CD14-positive monocyte (primary cell): ENCODE measurements around the gene ABCG1. TPM values are rescaled to one million over a fixed set of nuclear protein-coding genes. Genes with fewer than 3 reads are reported as not detected.

Experiments used
- DNase-seq, 3 donors: peaks; one replicate each; pipeline ENCODE4 v3.0.0-alpha.2; 2011 to 2022
- H2AFZ ChIP-seq: 2 replicates; pipeline ENCODE4 v1.6.0; 2012; ENCODE audit warnings: mild to moderate bottlenecking, low read depth, low read length, inconsistent platforms; ENCODE audit not compliant: insufficient read depth, poor library complexity, severe bottlenecking
- H3K27ac ChIP-seq, 2 donors: 1 replicate in 1 of 2; 2 replicates in 1 of 2; pipeline ENCODE4 v1.5.1; 2012 to 2013; ENCODE audit warnings: low read length in 2 of 2, control low read depth in 1 of 2, inconsistent platforms in 1 of 2, low read depth in 1 of 2, mild to moderate bottlenecking in 1 of 2
- H3K27me3 ChIP-seq, 2 donors: one replicate each; pipeline versions ENCODE4 v1.6.0 to v1.6.1; 2011 to 2013; ENCODE audit warnings: low read length in 2 of 2; ENCODE audit not compliant: control insufficient read depth in 2 of 2, insufficient read depth in 2 of 2
- H3K36me3 ChIP-seq, 2 donors: replicated peaks in 1 of 2; 1 replicate in 1 of 2; 2 replicates in 1 of 2; pipeline versions ENCODE4 v1.5.1 to v1.6.1; 2012 to 2013; ENCODE audit warnings: low read length in 2 of 2, control low read depth in 1 of 2, inconsistent platforms in 1 of 2, mild to moderate bottlenecking in 1 of 2; ENCODE audit not compliant: insufficient read depth in 2 of 2, control insufficient read depth in 1 of 2
- H3K4me1 ChIP-seq, 2 donors: 1 replicate in 1 of 2; 2 replicates in 1 of 2; pipeline versions ENCODE4 v1.5.1 to v1.6.1; 2012 to 2013; ENCODE audit warnings: low read length in 2 of 2, control low read depth in 1 of 2, inconsistent platforms in 1 of 2, mild to moderate bottlenecking in 1 of 2, moderate library complexity in 1 of 2; ENCODE audit not compliant: insufficient read depth in 2 of 2, control insufficient read depth in 1 of 2
- H3K4me2 ChIP-seq: replicated peaks from 2 replicates; pipeline ENCODE3; 2012; ENCODE audit warnings: low read length, moderate library complexity, mild to moderate bottlenecking; ENCODE audit not compliant: poor library complexity, severe bottlenecking; ENCODE audit errors: extremely low read depth
- H3K4me3 ChIP-seq, 3 experiments: fragments of 200-600 bp in 1 of 3; sonication (generic) in 1 of 3; replicated peaks in 1 of 3; 1 replicate in 2 of 3; 2 replicates in 1 of 3; pipeline ENCODE4 v1.5.1; 2011 to 2013; ENCODE audit warnings: low read length in 3 of 3, mild to moderate bottlenecking in 3 of 3, control low read depth in 2 of 3, low read depth in 2 of 3, inconsistent platforms in 1 of 3, moderate library complexity in 1 of 3
- H3K79me2 ChIP-seq: 2 replicates; pipeline ENCODE4 v1.6.0; 2012; ENCODE audit warnings: mild to moderate bottlenecking, control low read depth, inconsistent platforms, low read length, moderate library complexity; ENCODE audit not compliant: insufficient read depth
- H3K9ac ChIP-seq: 2 replicates; pipeline ENCODE4 v1.6.0; 2017; ENCODE audit warnings: low read length, mild to moderate bottlenecking; ENCODE audit not compliant: insufficient read depth, poor library complexity, severe bottlenecking
- H3K9me3 ChIP-seq, 2 donors: replicated peaks in 1 of 2; 1 replicate in 1 of 2; 2 replicates in 1 of 2; pipeline versions ENCODE4 v1.5.1 to v1.6.1; 2012 to 2013; ENCODE audit warnings: low read length in 2 of 2, control low read depth in 1 of 2; ENCODE audit not compliant: control insufficient read depth in 1 of 2, insufficient read depth in 1 of 2
- H4K20me1 ChIP-seq: 2 replicates; pipeline ENCODE4 v1.6.0; 2012; ENCODE audit warnings: mild to moderate bottlenecking, low read length, control low read depth, moderate library complexity; ENCODE audit not compliant: insufficient read depth
- H3K27ac Mint-ChIP-seq, 7 donors: one replicate each; pipeline ENCODE4 v1.8.0; 2020; ENCODE audit warnings: mild to moderate bottlenecking in 7 of 7, mixed read lengths in 7 of 7, moderate library complexity in 6 of 7, inconsistent platforms in 2 of 7
- H3K27me3 Mint-ChIP-seq, 3 donors: one replicate each; pipeline ENCODE4 v1.8.0; 2021 to 2022; ENCODE audit warnings: low read depth in 3 of 3, mild to moderate bottlenecking in 3 of 3, mixed read lengths in 3 of 3, moderate library complexity in 3 of 3, inconsistent platforms in 1 of 3
- H3K36me3 Mint-ChIP-seq, 2 donors: one replicate each; pipeline ENCODE4 v1.8.0; 2020; ENCODE audit warnings: mixed read lengths in 2 of 2, inconsistent platforms in 1 of 2, mild to moderate bottlenecking in 1 of 2
- H3K4me1 Mint-ChIP-seq: one replicate; pipeline ENCODE4 v1.8.0; 2020; ENCODE audit warnings: mild to moderate bottlenecking, mixed read lengths
- H3K4me3 Mint-ChIP-seq, 2 donors: one replicate each; pipeline ENCODE4 v1.8.0; 2020; ENCODE audit warnings: mild to moderate bottlenecking in 2 of 2, mixed read lengths in 2 of 2, moderate library complexity in 1 of 2
- H3K9me3 Mint-ChIP-seq, 7 donors: one replicate each; pipeline ENCODE4 v1.8.0; 2020 to 2022; ENCODE audit warnings: mixed read lengths in 7 of 7, mild to moderate bottlenecking in 6 of 7, moderate library complexity in 6 of 7, inconsistent platforms in 2 of 7
- CTCF ChIP-seq: fragments of 200-600 bp; IDR thresholded peaks from one replicate; pipeline ENCODE4 v1.8.0; 2022; ENCODE audit warnings: antibody characterized with exemption, mild to moderate bottlenecking
- WGBS: methylation state at CpG from one replicate; pipeline ENCODE4 v1.1.5; 2013; ENCODE audit warnings: missing lambda C conversion rate; ENCODE audit not compliant: insufficient coverage; 5-methylcytosine and 5-hydroxymethylcytosine counted together
- intact Hi-C, 2 donors: fragments of 100-400 bp; cut with micrococcal nuclease; formaldehyde crosslinking; loops; one replicate each; pipeline versions ENCODE4 v1.15.0 to v1.15.1; 2023
- polyA plus RNA-seq, 3 donors: library from polyadenylated mRNA; depleted of rRNA in 1 of 3; unstranded in 2 of 3; stranded (reverse) in 1 of 3; fragments of 300-500 nt in 2 of 3; fragments of >200 nt in 1 of 3; fragmentation: Illumina TruSeq in 2 of 3; gene quantifications; 1 replicate in 2 of 3; 2 replicates in 1 of 3; pipeline ENCODE4 v1.2.3, GENCODE V29; 2012 to 2021

Gene ABCG1
- polyA plus RNA-seq, 3 donors: 3.0 to 5.2 (median 3.5) TPM

DNA sequence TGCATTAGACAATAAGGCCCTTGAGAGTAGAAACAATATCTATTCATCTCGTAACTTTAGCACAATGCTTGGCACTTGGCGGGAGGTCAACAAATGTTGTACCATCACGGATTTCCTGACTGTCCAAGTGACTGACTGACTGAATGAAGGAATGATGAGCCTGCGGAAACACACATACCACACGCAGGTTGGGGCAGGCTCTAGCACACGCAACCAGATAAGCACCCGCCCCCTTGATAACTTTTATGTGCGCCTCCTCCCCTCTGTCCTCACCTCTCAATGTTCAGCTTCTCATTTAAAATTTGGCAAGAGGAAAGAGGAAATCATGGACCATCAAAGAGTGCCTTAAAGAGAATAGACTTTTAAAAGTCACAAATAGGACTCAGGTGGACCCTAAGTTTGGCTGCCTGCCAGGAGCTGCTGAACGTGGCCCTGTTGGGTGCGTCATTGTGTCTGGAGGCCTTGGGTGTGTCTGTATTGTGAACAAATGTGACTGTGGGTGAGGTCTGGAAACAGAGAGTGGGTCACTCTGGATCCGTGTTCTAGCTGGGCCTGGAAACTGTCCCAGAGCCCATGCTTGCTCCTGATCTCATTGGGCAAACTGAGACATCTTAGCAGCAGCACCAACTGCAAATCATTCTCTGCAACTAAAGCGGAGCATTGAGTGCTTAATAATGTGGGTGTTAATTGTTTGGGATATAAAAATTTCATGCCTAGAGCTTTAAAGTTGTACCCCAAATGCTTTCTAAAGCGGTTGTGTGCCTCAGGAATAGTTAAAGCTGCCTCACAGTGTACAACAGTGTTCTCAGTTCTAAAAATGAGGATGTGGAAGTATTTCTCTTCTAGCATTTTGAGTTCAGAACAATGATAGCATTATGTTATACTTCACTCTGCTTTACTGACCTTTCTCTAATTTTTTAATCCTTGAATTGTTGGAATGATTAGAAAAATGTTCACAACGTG lies 47.6 kb upstream of the ABCG1 start:
- Mint-ChIP-seq H3K27me3 (peaks cover 2 to 7% (median 3%) of the 10 kb centered on the region in 3 donors), H3K4me1 (peaks cover 9% of the 10 kb centered on the region), H3K36me3 (no peaks in the 10 kb centered on the region), H3K27ac (no peak overlapping the region), H3K4me3 (no peak overlapping the region), H3K9me3 (peaks cover 0 to 4% (median 0%) of the 10 kb centered on the region in 7 donors)
- H3K9me3 ChIP-seq: no peaks in the 10 kb centered on the region
- H3K4me2 ChIP-seq: no peak overlapping the region
- no peak for DNase-seq
- WGBS: 93% methylated on average over 10 of the region's 14 CpGs
- TF ChIP-seq CTCF: no peak
- H3K36me3 ChIP-seq: no peaks in the 10 kb centered on the region
- H3K27me3 ChIP-seq: no peaks in the 10 kb centered on the region
- H4K20me1 ChIP-seq: no peaks in the 10 kb centered on the region
- no peak overlapping the region for H2AFZ ChIP-seq
- no peaks in the 10 kb centered on the region for H3K79me2 ChIP-seq
- intact Hi-C loops: no loop called here
- H3K9ac ChIP-seq: no peak overlapping the region
- H3K4me3 ChIP-seq: no peak overlapping the region
- no peak overlapping the region for H3K27ac ChIP-seq
- no peaks in the 10 kb centered on the region for H3K4me1 ChIP-seq

- Histone ChIP-seq H2AFZ (no peak overlapping the region), H3K4me2 (no peak overlapping the region), H3K4me1 (no peaks in the 10 kb centered on the region), H3K36me3 (no peaks in the 10 kb centered on the region), H3K27ac (no peak overlapping the region), H3K79me2 (no peaks in the 10 kb centered on the region), H3K27me3 (no peaks in the 10 kb centered on the region), H3K9ac (no peak overlapping the region), H3K9me3 (no peaks in the 10 kb centered on the region), H3K4me3 (no peak overlapping the region), H4K20me1 (no peaks in the 10 kb centered on the region)
- H3K4me1 Mint-ChIP-seq: peaks cover 9% of the 10 kb centered on the region
- peaks cover 0 to 4% (median 0%) of the 10 kb centered on the region in 7 donors for H3K9me3 Mint-ChIP-seq
- H3K36me3 Mint-ChIP-seq: no peaks in the 10 kb centered on the region
- no peak for DNase-seq
- intact Hi-C loops: no loop called here
- H3K27ac Mint-ChIP-seq: no peak overlapping the region
- WGBS: 95% methylated on average over 40 of the region's 40 CpGs
- no peak overlapping the region for H3K4me3 Mint-ChIP-seq
- peaks cover 2 to 7% (median 3%) of the 10 kb centered on the region in 3 donors for H3K27me3 Mint-ChIP-seq
- no peak for TF ChIP-seq CTCF
Observed at GRCh38 chr21:42172596-42173483, 46.1 kb upstream of the ABCG1 start.
